ENCODE data around the gene SMAP2.

SMAP2 gene

DNA sequence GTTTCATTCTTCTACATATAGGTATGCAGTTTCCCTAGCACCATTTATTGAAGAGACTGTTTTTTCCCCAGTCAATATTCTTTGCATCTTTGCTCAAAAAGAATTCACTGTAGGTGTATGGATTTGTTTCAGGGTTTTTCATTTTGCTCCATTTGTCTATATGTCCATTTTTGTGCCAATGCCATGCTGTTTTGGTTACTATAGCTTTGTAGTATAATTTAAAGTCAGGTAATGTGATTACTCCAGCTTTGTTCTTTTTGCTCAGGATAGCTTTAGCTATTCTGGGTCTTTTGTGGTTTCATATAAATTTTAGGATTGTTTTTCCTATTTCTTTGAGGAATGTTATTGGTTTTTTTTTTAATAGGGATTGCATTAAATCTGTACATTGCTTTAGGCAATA is 15.9 kb upstream of the SMAP2 start:
- FAIRE-seq, result no peak
- TF ChIP-seq, protein P1, sequence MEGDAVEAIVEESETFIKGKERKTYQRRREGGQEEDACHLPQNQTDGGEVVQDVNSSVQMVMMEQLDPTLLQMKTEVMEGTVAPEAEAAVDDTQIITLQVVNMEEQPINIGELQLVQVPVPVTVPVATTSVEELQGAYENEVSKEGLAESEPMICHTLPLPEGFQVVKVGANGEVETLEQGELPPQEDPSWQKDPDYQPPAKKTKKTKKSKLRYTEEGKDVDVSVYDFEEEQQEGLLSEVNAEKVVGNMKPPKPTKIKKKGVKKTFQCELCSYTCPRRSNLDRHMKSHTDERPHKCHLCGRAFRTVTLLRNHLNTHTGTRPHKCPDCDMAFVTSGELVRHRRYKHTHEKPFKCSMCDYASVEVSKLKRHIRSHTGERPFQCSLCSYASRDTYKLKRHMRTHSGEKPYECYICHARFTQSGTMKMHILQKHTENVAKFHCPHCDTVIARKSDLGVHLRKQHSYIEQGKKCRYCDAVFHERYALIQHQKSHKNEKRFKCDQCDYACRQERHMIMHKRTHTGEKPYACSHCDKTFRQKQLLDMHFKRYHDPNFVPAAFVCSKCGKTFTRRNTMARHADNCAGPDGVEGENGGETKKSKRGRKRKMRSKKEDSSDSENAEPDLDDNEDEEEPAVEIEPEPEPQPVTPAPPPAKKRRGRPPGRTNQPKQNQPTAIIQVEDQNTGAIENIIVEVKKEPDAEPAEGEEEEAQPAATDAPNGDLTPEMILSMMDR (IDR thresholded peaks at IDR 0.05; ENCODE audit: insufficient read depth, missing control alignments), result no peak
- no peak for DNase-seq (ENCODE audit: insufficient read length, low spot score)

DNA sequence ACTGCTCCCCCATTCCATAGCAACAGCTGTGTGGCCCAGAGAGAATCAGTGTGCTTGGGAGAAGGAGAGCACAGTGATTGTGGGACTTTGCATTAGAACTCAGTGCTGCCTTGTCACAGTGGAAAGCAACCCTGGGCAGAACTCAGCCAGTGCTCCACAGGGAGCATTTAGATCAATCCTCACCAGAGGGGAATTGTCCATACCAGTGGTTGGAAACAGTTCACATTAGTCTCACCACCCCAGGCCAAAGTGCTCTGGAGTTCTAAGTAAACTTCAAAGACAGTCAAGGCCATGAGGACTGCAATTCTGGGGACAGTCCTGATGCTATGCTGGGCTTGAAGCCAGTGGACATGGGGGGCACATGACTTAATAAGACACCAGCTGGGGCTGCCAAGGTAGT is 12.9 kb upstream of the SMAP2 start:
- TF ChIP-seq, protein P1 (IDR thresholded peaks at IDR 0.05; ENCODE audit: insufficient read depth, missing control alignments), result no peak
- DNase-seq (ENCODE audit: insufficient read length, low spot score), result no peak
- no peak for FAIRE-seq

DNA sequence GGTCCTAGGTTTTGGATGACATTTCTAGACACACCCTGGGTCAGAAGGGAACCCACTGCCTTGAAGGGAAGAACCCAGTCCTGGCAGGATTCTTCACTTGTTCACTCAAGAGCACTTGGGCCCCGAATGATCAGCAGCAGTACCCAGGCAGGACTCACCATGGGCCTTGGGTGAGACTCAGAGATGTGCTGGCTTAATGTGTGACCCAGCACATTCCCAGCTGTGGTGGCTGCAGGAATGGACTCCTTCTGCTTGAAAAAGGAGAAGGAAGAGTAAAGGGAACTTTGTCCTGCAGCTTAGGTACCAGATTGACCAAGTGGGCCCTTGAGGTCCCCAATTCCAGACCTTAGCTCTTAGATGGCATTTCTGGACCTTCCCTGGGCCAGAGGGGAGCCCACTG is 12.3 kb upstream of the SMAP2 start:
- no peak for FAIRE-seq
- TF ChIP-seq, protein P1 (IDR thresholded peaks at IDR 0.05; ENCODE audit: insufficient read depth, missing control alignments), result no peak
- no peak for DNase-seq (ENCODE audit: insufficient read length, low spot score)

DNA sequence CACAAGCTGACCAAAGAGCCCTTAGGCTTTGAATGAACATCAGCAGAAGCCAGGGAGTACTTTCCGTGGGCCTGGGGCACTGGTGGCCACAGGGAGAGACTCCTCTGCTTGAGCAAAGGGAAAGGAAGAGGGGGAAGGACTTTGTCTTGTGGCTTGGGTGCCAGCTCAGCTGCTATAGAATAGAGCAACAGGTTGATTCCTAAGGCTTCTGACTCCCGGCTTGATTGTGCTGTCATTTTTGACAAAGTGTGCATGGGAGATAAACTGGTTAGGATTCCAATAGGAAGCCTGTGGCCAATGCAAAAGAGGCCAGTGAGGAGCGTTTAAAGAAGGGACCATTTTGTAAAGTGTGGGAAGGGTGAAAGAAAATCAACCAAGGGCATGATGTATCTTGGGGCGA is 11.9 kb upstream of the SMAP2 start:
- DNase-seq (ENCODE audit: insufficient read length, low spot score), result no peak
- TF ChIP-seq, protein P1 (IDR thresholded peaks at IDR 0.05; ENCODE audit: insufficient read depth, missing control alignments), result no peak
- FAIRE-seq, result no peak

DNA sequence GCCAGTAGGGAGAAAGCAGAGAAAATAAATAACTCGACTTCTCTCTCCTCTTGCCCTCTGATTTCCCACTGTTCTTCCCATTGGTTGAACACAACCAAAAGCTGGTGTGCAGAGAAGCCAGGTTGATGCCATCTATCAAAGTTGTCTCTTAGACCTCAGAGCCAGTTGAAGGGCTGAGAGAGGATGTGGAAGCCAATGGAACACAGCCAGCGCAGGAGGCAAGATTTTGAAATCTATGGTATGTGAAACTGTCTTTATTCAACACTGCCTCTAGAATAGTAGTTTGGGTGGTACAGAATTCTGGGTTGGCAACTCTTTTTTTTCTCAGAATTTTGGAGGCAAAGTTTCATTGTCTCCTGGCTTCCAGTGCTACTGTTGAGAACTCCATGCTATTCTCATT is 11.3 kb upstream of the SMAP2 start:
- FAIRE-seq (no peak), DNase-seq (ENCODE audit: insufficient read length, low spot score) (no peak)
- TF ChIP-seq, protein P1 (IDR thresholded peaks at IDR 0.05; ENCODE audit: insufficient read depth, missing control alignments), result no peak

DNA sequence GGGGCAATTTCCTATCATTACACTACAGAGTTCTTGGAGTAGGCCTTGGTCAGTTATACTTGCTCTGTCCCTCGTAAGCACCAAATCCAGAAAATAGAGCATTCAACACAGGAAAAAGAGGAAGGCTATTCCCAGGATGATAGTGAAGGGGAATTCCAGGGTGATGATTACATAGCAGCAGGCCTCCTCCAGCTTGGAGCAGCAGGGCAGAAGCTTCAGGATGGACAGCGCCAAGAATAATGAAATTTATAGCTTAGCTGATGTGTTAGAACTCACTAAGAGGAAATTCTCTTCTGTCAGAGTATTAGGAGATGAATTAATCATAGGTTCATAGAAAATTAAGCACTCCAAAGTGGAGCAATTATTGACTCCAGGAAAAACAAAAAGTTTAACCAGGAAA is 10.8 kb upstream of the SMAP2 start:
- FAIRE-seq, result no peak
- DNase-seq (ENCODE audit: insufficient read length, low spot score), result no peak
- TF ChIP-seq, protein P1 (IDR thresholded peaks at IDR 0.05; ENCODE audit: insufficient read depth, missing control alignments), result no peak

DNA sequence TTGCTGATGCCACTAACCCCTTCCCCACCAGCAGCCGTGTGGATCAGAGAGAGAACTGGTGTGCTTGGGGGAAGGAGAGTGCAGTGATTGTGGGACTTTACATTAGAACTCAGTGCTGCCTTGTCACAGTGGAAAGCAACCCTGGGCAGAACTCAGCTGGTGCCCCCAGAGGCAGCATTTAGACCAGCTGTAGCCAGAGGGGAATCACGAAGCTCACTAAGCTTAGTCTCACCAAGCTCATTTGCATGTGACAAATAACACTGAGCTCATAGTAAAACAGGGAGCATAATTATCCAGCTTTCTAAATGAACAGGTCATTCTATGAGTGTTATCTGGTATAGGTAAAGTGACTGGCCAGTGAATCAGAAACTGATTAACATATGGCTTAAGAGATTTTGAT is 9.8 kb upstream of the SMAP2 start:
- DNase-seq (ENCODE audit: insufficient read length, low spot score) (no peak), FAIRE-seq (no peak)
- TF ChIP-seq, protein P1 (IDR thresholded peaks at IDR 0.05; ENCODE audit: insufficient read depth, missing control alignments), result no peak
